ENCODE results near the gene SHLD1.

SHLD1 gene

GRCh38 chr20:5741089-5741488, 9.1 kb upstream of the SHLD1 start:
- H3K14ac ChIP-seq (ENCODE audit: low read length): no peak overlapping the region
- DNase-seq: no peak
- H3K27me3 ChIP-seq (ENCODE audit: insufficient read depth, low read length): no peaks in the 10 kb centered on the region
- no peak overlapping the region for H3K4ac ChIP-seq (ENCODE audit: low read depth, low read length)
- H3K18ac ChIP-seq (ENCODE audit: low read length): no peak overlapping the region
- no peak overlapping the region for H2BK12ac ChIP-seq (ENCODE audit: low read length)
- no peak overlapping the region for H3K27ac ChIP-seq (ENCODE audit: low read depth, low read length)
- no peaks in the 10 kb centered on the region for H3K4me1 ChIP-seq (ENCODE audit: control insufficient read depth in 1 of 2, insufficient read depth in 2 of 2, low read length in 2 of 2)
- H4K8ac ChIP-seq (ENCODE audit: low read depth, low read length): no peak overlapping the region
- H3K9me3 ChIP-seq (ENCODE audit: insufficient read depth, low read depth, low read length): no peaks in the 10 kb centered on the region
- WGBS (ENCODE audit: extremely low coverage, insufficient coverage, insufficient read length): no CpG with 5 or more reads among the region's 2 CpGs
- no peak overlapping the region for H2AK5ac ChIP-seq (ENCODE audit: low read length)
- no peak overlapping the region for H4K12ac ChIP-seq (ENCODE audit: low read depth, low read length)
- no peak overlapping the region for H3K4me3 ChIP-seq (ENCODE audit: low read depth, low read length)
- H3K79me1 ChIP-seq (ENCODE audit: low read length): no peaks in the 10 kb centered on the region
- H3K23ac ChIP-seq (ENCODE audit: low read length): no peak overlapping the region
- no peak overlapping the region for H4K91ac ChIP-seq (ENCODE audit: low read depth, low read length)
- H2AFZ ChIP-seq (ENCODE audit: insufficient read depth, low read length, poor library complexity): no peak overlapping the region
- H2BK120ac ChIP-seq (ENCODE audit: insufficient read depth, low read length, poor library complexity): no peak overlapping the region
- H3K36me3 ChIP-seq (ENCODE audit: control insufficient read depth in 1 of 2, insufficient read depth in 2 of 2, low read length in 2 of 2): no peaks in the 10 kb centered on the region
- H3K79me2 ChIP-seq (ENCODE audit: control insufficient read depth, insufficient read depth, low read length, poor library complexity): no peaks in the 10 kb centered on the region
- H3K9ac ChIP-seq (ENCODE audit: low read length): no peak overlapping the region
- no peak overlapping the region for H2BK5ac ChIP-seq (ENCODE audit: low read depth, low read length, poor library complexity)
- H3K4me2 ChIP-seq (ENCODE audit: low read length): no peak overlapping the region

GRCh38 chr20:5742041-5742440, 8.2 kb upstream of the SHLD1 start:
- no CpG with 5 or more reads among the region's 2 CpGs for WGBS (ENCODE audit: extremely low coverage, insufficient coverage, insufficient read length)
- no peak overlapping the region for H2AFZ ChIP-seq (ENCODE audit: insufficient read depth, low read length, poor library complexity)
- no peak overlapping the region for H3K14ac ChIP-seq (ENCODE audit: low read length)
- H3K9ac ChIP-seq (ENCODE audit: low read length): no peak overlapping the region
- H4K8ac ChIP-seq (ENCODE audit: low read depth, low read length): no peak overlapping the region
- H2BK5ac ChIP-seq (ENCODE audit: low read depth, low read length, poor library complexity): no peak overlapping the region
- no peak overlapping the region for H3K27ac ChIP-seq (ENCODE audit: low read depth, low read length)
- DNase-seq: no peak
- no peak overlapping the region for H3K4me3 ChIP-seq (ENCODE audit: low read depth, low read length)
- H4K12ac ChIP-seq (ENCODE audit: low read depth, low read length): no peak overlapping the region
- H3K18ac ChIP-seq (ENCODE audit: low read length): no peak overlapping the region
- no peak overlapping the region for H4K91ac ChIP-seq (ENCODE audit: low read depth, low read length)
- H3K23ac ChIP-seq (ENCODE audit: low read length): no peak overlapping the region
- H3K36me3 ChIP-seq (ENCODE audit: control insufficient read depth in 1 of 2, insufficient read depth in 2 of 2, low read length in 2 of 2): no peaks in the 10 kb centered on the region
- H3K27me3 ChIP-seq (ENCODE audit: insufficient read depth, low read length): no peaks in the 10 kb centered on the region
- H3K9me3 ChIP-seq (ENCODE audit: insufficient read depth, low read depth, low read length): no peaks in the 10 kb centered on the region
- H2BK12ac ChIP-seq (ENCODE audit: low read length): no peak overlapping the region
- no peak overlapping the region for H2BK120ac ChIP-seq (ENCODE audit: insufficient read depth, low read length, poor library complexity)
- no peaks in the 10 kb centered on the region for H3K4me1 ChIP-seq (ENCODE audit: control insufficient read depth in 1 of 2, insufficient read depth in 2 of 2, low read length in 2 of 2)
- no peaks in the 10 kb centered on the region for H3K79me1 ChIP-seq (ENCODE audit: low read length)
- no peaks in the 10 kb centered on the region for H3K79me2 ChIP-seq (ENCODE audit: control insufficient read depth, insufficient read depth, low read length, poor library complexity)
- no peak overlapping the region for H3K4ac ChIP-seq (ENCODE audit: low read depth, low read length)
- no peak overlapping the region for H3K4me2 ChIP-seq (ENCODE audit: low read length)
- H2AK5ac ChIP-seq (ENCODE audit: low read length): no peak overlapping the region

GRCh38 chr20:5745416-5746030, 4.7 kb upstream of the SHLD1 start:
- H3K79me1 ChIP-seq (ENCODE audit: low read length): peaks cover 2% of the 10 kb centered on the region
- no peak overlapping the region for H2BK12ac ChIP-seq (ENCODE audit: low read length)
- no CpG with 5 or more reads among the region's 8 CpGs for WGBS (ENCODE audit: extremely low coverage, insufficient coverage, insufficient read length)
- no peak overlapping the region for H4K8ac ChIP-seq (ENCODE audit: low read depth, low read length)
- no peak overlapping the region for H3K4me3 ChIP-seq (ENCODE audit: low read depth, low read length)
- H4K91ac ChIP-seq (ENCODE audit: low read depth, low read length): no peak overlapping the region
- H3K27ac ChIP-seq (ENCODE audit: low read depth, low read length): no peak overlapping the region
- H3K4ac ChIP-seq (ENCODE audit: low read depth, low read length): no peak overlapping the region
- no peak overlapping the region for H3K18ac ChIP-seq (ENCODE audit: low read length)
- no peak overlapping the region for H2AFZ ChIP-seq (ENCODE audit: insufficient read depth, low read length, poor library complexity)
- H3K27me3 ChIP-seq (ENCODE audit: insufficient read depth, low read length): no peaks in the 10 kb centered on the region
- no peak for DNase-seq
- H3K9me3 ChIP-seq (ENCODE audit: insufficient read depth, low read depth, low read length): no peaks in the 10 kb centered on the region
- no peak overlapping the region for H2BK5ac ChIP-seq (ENCODE audit: low read depth, low read length, poor library complexity)
- H3K23ac ChIP-seq (ENCODE audit: low read length): no peak overlapping the region
- H2AK5ac ChIP-seq (ENCODE audit: low read length): no peak overlapping the region
- no peak overlapping the region for H3K14ac ChIP-seq (ENCODE audit: low read length)
- H4K12ac ChIP-seq (ENCODE audit: low read depth, low read length): no peak overlapping the region
- no peak overlapping the region for H3K9ac ChIP-seq (ENCODE audit: low read length)
- no peaks in the 10 kb centered on the region for H3K79me2 ChIP-seq (ENCODE audit: control insufficient read depth, insufficient read depth, low read length, poor library complexity)
- no peak overlapping the region for H2BK120ac ChIP-seq (ENCODE audit: insufficient read depth, low read length, poor library complexity)
- no peak overlapping the region for H3K4me2 ChIP-seq (ENCODE audit: low read length)
- no peaks in the 10 kb centered on the region for H3K36me3 ChIP-seq (ENCODE audit: control insufficient read depth in 1 of 2, insufficient read depth in 2 of 2, low read length in 2 of 2)
- H3K4me1 ChIP-seq (ENCODE audit: control insufficient read depth in 1 of 2, insufficient read depth in 2 of 2, low read length in 2 of 2): no peaks in the 10 kb centered on the region

GRCh38 chr20:5746064-5746463, 4.1 kb upstream of the SHLD1 start:
- no peak overlapping the region for H3K9ac ChIP-seq (ENCODE audit: low read length)
- WGBS (ENCODE audit: extremely low coverage, insufficient coverage, insufficient read length): no CpG with 5 or more reads among the region's 1 CpG

More at GRCh38 chr20:5746064-5746463, 4.1 kb upstream of the SHLD1 start:
- Histone ChIP-seq H2BK5ac (ENCODE audit: low read depth, low read length, poor library complexity) (no peak overlapping the region), H2BK12ac (ENCODE audit: low read length) (no peak overlapping the region), H2AK5ac (ENCODE audit: low read length) (no peak overlapping the region), H4K12ac (ENCODE audit: low read depth, low read length) (no peak overlapping the region), H3K27me3 (ENCODE audit: insufficient read depth, low read length) (no peaks in the 10 kb centered on the region), H3K18ac (ENCODE audit: low read length) (no peak overlapping the region), H4K91ac (ENCODE audit: low read depth, low read length) (no peak overlapping the region), H3K9me3 (ENCODE audit: insufficient read depth, low read depth, low read length) (no peaks in the 10 kb centered on the region), H3K4ac (ENCODE audit: low read depth, low read length) (no peak overlapping the region), H3K4me1 (ENCODE audit: control insufficient read depth in 1 of 2, insufficient read depth in 2 of 2, low read length in 2 of 2) (no peaks in the 10 kb centered on the region), H3K27ac (ENCODE audit: low read depth, low read length) (no peak overlapping the region), H3K79me1 (ENCODE audit: low read length) (peaks cover 2% of the 10 kb centered on the region), H3K4me2 (ENCODE audit: low read length) (no peak overlapping the region), H3K79me2 (ENCODE audit: control insufficient read depth, insufficient read depth, low read length, poor library complexity) (no peaks in the 10 kb centered on the region), H3K36me3 (ENCODE audit: control insufficient read depth in 1 of 2, insufficient read depth in 2 of 2, low read length in 2 of 2) (no peaks in the 10 kb centered on the region), H2BK120ac (ENCODE audit: insufficient read depth, low read length, poor library complexity) (no peak overlapping the region), H3K23ac (ENCODE audit: low read length) (no peak overlapping the region), H4K8ac (ENCODE audit: low read depth, low read length) (no peak overlapping the region), H3K14ac (ENCODE audit: low read length) (no peak overlapping the region), H2AFZ (ENCODE audit: insufficient read depth, low read length, poor library complexity) (no peak overlapping the region), H3K4me3 (ENCODE audit: low read depth, low read length) (no peak overlapping the region)
- DNase-seq: no peak
